VCaP (cell line): ENCODE measurements around the gene HIVEP3.

ENCODE experiments used
- H3K27ac ChIP-seq: fragments of 450-650 bp; 2 replicates; pipeline ENCODE4 v1.5.1; 2017
- CTCF ChIP-seq: fragments of 450-650 bp; conservative IDR thresholded peaks from 2 replicates; pipeline ENCODE4 v1.5.1; 2017; ENCODE audit warnings: mild to moderate bottlenecking, moderate library complexity

Gene HIVEP3

GRCh38 chr1:41740058-41740457 is 178.7 kb downstream of the HIVEP3 start:
- TF ChIP-seq CTCF = no peak
- H3K27ac ChIP-seq = no peak overlapping the region

- TF ChIP-seq CTCF = no peak
- H3K27ac ChIP-seq = no peak overlapping the region
Measured at GRCh38 chr1:41739061-41739955, 179.4 kb downstream of the HIVEP3 start.

- H3K27ac ChIP-seq = no peak overlapping the region
- no peak for TF ChIP-seq CTCF
Measured at GRCh38 chr1:41738475-41738874, 180.2 kb downstream of the HIVEP3 start.

GRCh38 chr1:41738006-41738405 is 180.7 kb downstream of the HIVEP3 start:
- H3K27ac ChIP-seq = no peak overlapping the region
- TF ChIP-seq CTCF = no peak

- no peak overlapping the region for H3K27ac ChIP-seq
- no peak for TF ChIP-seq CTCF
Measured at GRCh38 chr1:41735631-41736260, 183.0 kb downstream of the HIVEP3 start.

GRCh38 chr1:41735139-41735538 is 183.6 kb downstream of the HIVEP3 start:
- no peak overlapping the region for H3K27ac ChIP-seq
- no peak for TF ChIP-seq CTCF

- no peak for TF ChIP-seq CTCF
- H3K27ac ChIP-seq = no peak overlapping the region
Measured at GRCh38 chr1:41734201-41734970, 184.3 kb downstream of the HIVEP3 start.
